ENCODE results near the gene GATA6. TPM values are rescaled to one million over a fixed set of nuclear protein-coding genes. Genes with fewer than 3 reads are reported as not detected.

Gene GATA6
- not detected in 2 replicates for total RNA-seq (2014; rRNA removed; shearing (Covaris generic); ENCODE audit: low replicate concordance)

DNA sequence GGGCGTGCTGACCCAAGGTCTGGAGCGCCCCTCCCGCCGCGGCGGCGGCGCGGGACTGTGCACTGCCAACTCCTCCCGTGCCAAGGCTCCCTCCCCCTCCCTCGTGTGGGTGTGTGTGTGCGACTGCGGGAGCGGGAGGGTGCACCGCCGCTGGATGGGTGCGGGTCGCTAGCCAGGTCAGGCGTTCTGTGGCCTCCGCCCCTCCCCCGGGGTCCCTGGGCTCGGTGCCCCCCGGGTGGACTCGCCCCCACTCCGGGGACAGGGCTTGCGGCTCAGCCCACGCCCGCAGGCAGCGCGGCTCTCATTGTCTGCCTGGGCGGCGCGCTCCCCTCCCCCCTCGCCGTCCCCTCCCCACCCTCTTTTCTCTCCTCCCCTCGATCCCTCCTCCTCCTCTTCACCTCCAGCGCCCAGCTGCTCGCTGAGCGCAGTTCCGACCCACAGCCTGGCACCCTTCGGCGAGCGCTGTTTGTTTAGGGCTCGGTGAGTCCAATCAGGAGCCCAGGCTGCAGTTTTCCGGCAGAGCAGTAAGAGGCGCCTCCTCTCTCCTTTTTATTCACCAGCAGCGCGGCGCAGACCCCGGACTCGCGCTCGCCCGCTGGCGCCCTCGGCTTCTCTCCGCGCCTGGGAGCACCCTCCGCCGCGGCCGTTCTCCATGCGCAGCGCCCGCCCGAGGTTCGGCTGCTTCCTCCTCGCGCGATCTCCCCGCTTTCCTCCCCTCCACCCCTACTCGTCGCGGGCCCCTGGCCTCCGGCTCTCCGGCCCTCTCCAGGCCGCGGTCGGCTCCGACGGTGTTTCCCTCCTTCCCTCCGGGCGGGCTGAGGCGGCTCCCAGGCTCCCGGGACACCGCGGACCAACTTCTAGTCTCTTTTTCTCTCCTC, at the start of gene GATA6:
TSS of gene GATA6 (plus strand) at position 579 of the 878 bp plus-strand sequence. CDS start 1,556 bp downstream, outside the sequence.
- no peak within 1 kb of the TSS for H2AFZ ChIP-seq (ENCODE audit: low read length)
- no peaks in the 10 kb centered on the region for H3K36me3 ChIP-seq (ENCODE audit: insufficient read depth, low read length)
- no peak within 1 kb of the TSS for H3K4me3 ChIP-seq (ENCODE audit: low read length)
- H3K9me2 ChIP-seq (replicated peaks; ENCODE audit: insufficient read depth, low read length): no peaks in the 10 kb centered on the region
- H4K20me1 ChIP-seq (ENCODE audit: insufficient read depth, low read depth, low read length): no peaks in the 10 kb centered on the region
- no peaks in the 10 kb centered on the region for H3K79me2 ChIP-seq (ENCODE audit: low read length)
- DNase-seq: peak; percentile 44
- no peaks in the 10 kb centered on the region for H3K4me1 ChIP-seq (ENCODE audit: low read length)
- no peak within 1 kb of the TSS for H3K27ac ChIP-seq (ENCODE audit: low read length)
- no peaks in the 10 kb centered on the region for H3K27me3 ChIP-seq (ENCODE audit: low read length)
- no peaks in the 10 kb centered on the region for H3K9me3 ChIP-seq (ENCODE audit: low read length)
- H3K9ac ChIP-seq (ENCODE audit: low read length): no peak within 1 kb of the TSS
- H3K4me2 ChIP-seq (ENCODE audit: low read depth, low read length, poor library complexity, severe bottlenecking): no peak within 1 kb of the TSS

DNA sequence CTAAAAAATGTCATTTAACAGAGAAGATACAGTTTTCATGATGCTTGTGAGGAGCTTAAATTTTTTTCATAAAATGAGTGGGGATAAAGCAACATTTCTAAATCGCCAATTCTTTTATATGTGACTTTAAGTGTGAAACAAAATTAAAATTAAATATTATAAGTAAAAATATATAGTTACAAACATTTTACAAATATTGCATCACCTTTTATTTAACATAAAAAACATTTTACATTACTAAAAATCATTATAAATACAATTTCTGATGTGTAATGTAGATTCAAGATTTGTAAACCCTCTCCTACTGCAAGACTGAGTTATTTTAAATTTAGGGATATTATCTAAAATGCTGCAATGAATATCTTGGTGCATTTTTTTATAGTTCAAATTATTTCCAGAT, 44.4 kb upstream of the GATA6 start:
- Histone ChIP-seq H3K9me2 (replicated peaks; ENCODE audit: insufficient read depth, low read length) (no peaks in the 10 kb centered on the region), H4K20me1 (ENCODE audit: insufficient read depth, low read depth, low read length) (no peaks in the 10 kb centered on the region), H3K4me3 (ENCODE audit: low read length) (no peak overlapping the region), H3K27ac (ENCODE audit: low read length) (no peak overlapping the region), H3K4me2 (ENCODE audit: low read depth, low read length, poor library complexity, severe bottlenecking) (no peak overlapping the region), H3K36me3 (ENCODE audit: insufficient read depth, low read length) (no peaks in the 10 kb centered on the region), H3K9ac (ENCODE audit: low read length) (no peak overlapping the region), H2AFZ (ENCODE audit: low read length) (no peak overlapping the region), H3K4me1 (ENCODE audit: low read length) (no peaks in the 10 kb centered on the region), H3K27me3 (ENCODE audit: low read length) (no peaks in the 10 kb centered on the region), H3K9me3 (ENCODE audit: low read length) (no peaks in the 10 kb centered on the region), H3K79me2 (ENCODE audit: low read length) (no peaks in the 10 kb centered on the region)
- DNase-seq: no peak

DNA sequence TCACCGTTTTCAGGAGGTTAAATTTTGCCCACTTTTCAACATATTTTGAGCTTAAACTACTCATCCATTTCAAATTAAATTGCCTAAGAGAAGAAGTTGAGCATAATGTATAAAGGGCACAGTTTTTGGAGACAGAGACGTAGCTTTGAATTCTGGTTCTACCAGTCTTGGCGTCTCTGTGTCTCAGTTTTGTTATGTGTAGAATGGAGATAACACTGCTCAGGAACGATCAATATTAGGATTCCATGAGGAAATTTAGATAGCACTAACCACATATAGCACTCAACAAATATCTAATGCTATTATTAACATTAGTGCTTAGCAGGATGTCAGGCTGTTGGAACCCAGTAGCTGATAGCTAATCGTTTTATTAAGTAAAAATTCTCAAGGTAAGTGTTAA, 40.4 kb upstream of the GATA6 start:
- Histone ChIP-seq H3K27me3 (ENCODE audit: low read length) (no peaks in the 10 kb centered on the region), H3K36me3 (ENCODE audit: insufficient read depth, low read length) (no peaks in the 10 kb centered on the region), H2AFZ (ENCODE audit: low read length) (no peak overlapping the region), H3K4me1 (ENCODE audit: low read length) (no peaks in the 10 kb centered on the region), H4K20me1 (ENCODE audit: insufficient read depth, low read depth, low read length) (no peaks in the 10 kb centered on the region), H3K9me2 (replicated peaks; ENCODE audit: insufficient read depth, low read length) (no peaks in the 10 kb centered on the region), H3K9me3 (ENCODE audit: low read length) (no peaks in the 10 kb centered on the region), H3K9ac (ENCODE audit: low read length) (no peak overlapping the region), H3K4me3 (ENCODE audit: low read length) (no peak overlapping the region), H3K4me2 (ENCODE audit: low read depth, low read length, poor library complexity, severe bottlenecking) (no peak overlapping the region), H3K79me2 (ENCODE audit: low read length) (no peaks in the 10 kb centered on the region), H3K27ac (ENCODE audit: low read length) (no peak overlapping the region)
- DNase-seq: no peak

DNA sequence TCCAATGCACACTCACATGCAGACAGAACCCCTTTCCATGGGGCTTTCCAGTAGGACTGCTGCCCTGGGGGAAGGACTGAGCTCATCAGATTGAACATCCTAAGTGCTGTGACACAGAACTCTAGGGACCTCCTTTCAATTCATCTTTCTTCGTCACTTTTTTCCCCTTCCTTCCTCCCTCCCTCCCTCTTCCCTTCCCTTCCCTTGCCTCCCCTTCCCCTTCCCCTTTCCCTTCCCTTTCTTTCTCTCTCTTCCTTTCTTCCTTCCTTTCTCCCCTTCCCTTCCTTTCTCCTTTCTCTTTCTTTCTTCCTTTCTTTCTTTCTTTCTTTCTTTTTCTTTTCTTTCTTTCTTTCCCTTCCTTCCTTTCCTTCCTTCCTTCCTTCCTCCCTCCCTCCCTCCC, 39.6 kb upstream of the GATA6 start:
- Histone ChIP-seq H3K27me3 (ENCODE audit: low read length) (no peaks in the 10 kb centered on the region), H2AFZ (ENCODE audit: low read length) (no peak overlapping the region), H3K79me2 (ENCODE audit: low read length) (no peaks in the 10 kb centered on the region), H3K9ac (ENCODE audit: low read length) (no peak overlapping the region), H4K20me1 (ENCODE audit: insufficient read depth, low read depth, low read length) (no peaks in the 10 kb centered on the region), H3K9me3 (ENCODE audit: low read length) (no peaks in the 10 kb centered on the region), H3K36me3 (ENCODE audit: insufficient read depth, low read length) (no peaks in the 10 kb centered on the region), H3K9me2 (replicated peaks; ENCODE audit: insufficient read depth, low read length) (no peaks in the 10 kb centered on the region), H3K27ac (ENCODE audit: low read length) (no peak overlapping the region), H3K4me1 (ENCODE audit: low read length) (no peaks in the 10 kb centered on the region), H3K4me2 (ENCODE audit: low read depth, low read length, poor library complexity, severe bottlenecking) (no peak overlapping the region), H3K4me3 (ENCODE audit: low read length) (no peak overlapping the region)
- DNase-seq: no peak

DNA sequence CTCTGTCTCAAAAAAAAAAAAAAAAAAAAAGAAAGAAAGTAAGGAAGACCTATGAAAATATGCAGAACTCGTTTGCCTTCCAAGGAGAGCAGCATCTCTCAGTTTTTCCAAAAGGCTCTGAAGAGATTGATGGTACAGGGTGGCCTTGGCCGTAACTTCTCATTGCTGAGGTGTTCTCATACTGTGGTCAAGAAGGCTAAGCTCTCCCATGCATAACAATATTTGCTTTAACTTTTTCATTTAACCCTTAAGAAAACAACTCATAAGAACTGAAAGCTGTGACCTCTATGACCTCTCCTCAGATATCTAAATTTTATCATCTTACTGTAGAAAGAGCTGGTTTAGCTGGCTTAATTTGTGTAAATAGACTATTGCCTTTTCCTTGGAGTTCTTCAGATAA, 37.1 kb upstream of the GATA6 start:
- H3K9ac ChIP-seq (ENCODE audit: low read length): no peak overlapping the region
- H3K36me3 ChIP-seq (ENCODE audit: insufficient read depth, low read length): no peaks in the 10 kb centered on the region
- no peaks in the 10 kb centered on the region for H3K9me3 ChIP-seq (ENCODE audit: low read length)
- no peaks in the 10 kb centered on the region for H3K27me3 ChIP-seq (ENCODE audit: low read length)
- H3K9me2 ChIP-seq (replicated peaks; ENCODE audit: insufficient read depth, low read length): no peaks in the 10 kb centered on the region
- no peaks in the 10 kb centered on the region for H4K20me1 ChIP-seq (ENCODE audit: insufficient read depth, low read depth, low read length)
- no peaks in the 10 kb centered on the region for H3K4me1 ChIP-seq (ENCODE audit: low read length)
- no peak for DNase-seq
- no peak overlapping the region for H3K4me3 ChIP-seq (ENCODE audit: low read length)
- H2AFZ ChIP-seq (ENCODE audit: low read length): no peak overlapping the region
- no peak overlapping the region for H3K27ac ChIP-seq (ENCODE audit: low read length)
- no peak overlapping the region for H3K4me2 ChIP-seq (ENCODE audit: low read depth, low read length, poor library complexity, severe bottlenecking)
- H3K79me2 ChIP-seq (ENCODE audit: low read length): no peaks in the 10 kb centered on the region

DNA sequence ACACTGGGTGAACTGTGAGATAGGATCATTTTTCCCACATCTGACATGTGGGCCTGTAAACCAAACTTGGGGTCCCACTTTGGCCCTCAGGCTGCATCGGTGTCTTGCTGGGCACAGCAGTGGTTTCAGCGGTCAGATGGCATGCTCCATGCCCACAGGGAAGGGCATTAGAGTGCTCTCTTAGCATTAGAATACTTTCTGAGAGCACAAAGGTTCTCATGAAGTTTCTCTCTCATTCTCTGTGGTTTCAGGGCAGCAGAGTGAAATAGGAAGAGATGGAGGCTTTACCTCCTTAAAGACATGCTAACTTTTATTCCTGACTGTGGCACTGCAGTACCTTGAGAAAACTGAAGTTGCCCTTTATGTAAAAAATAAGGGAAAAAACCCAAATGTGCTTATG, 36.6 kb upstream of the GATA6 start:
- Histone ChIP-seq H3K4me3 (ENCODE audit: low read length) (no peak overlapping the region), H3K9me2 (replicated peaks; ENCODE audit: insufficient read depth, low read length) (no peaks in the 10 kb centered on the region), H3K27ac (ENCODE audit: low read length) (no peak overlapping the region), H3K9me3 (ENCODE audit: low read length) (no peaks in the 10 kb centered on the region), H3K4me1 (ENCODE audit: low read length) (no peaks in the 10 kb centered on the region), H3K4me2 (ENCODE audit: low read depth, low read length, poor library complexity, severe bottlenecking) (no peak overlapping the region), H3K27me3 (ENCODE audit: low read length) (no peaks in the 10 kb centered on the region), H3K9ac (ENCODE audit: low read length) (no peak overlapping the region), H3K79me2 (ENCODE audit: low read length) (no peaks in the 10 kb centered on the region), H4K20me1 (ENCODE audit: insufficient read depth, low read depth, low read length) (no peaks in the 10 kb centered on the region), H2AFZ (ENCODE audit: low read length) (no peak overlapping the region), H3K36me3 (ENCODE audit: insufficient read depth, low read length) (no peaks in the 10 kb centered on the region)
- no peak for DNase-seq

DNA sequence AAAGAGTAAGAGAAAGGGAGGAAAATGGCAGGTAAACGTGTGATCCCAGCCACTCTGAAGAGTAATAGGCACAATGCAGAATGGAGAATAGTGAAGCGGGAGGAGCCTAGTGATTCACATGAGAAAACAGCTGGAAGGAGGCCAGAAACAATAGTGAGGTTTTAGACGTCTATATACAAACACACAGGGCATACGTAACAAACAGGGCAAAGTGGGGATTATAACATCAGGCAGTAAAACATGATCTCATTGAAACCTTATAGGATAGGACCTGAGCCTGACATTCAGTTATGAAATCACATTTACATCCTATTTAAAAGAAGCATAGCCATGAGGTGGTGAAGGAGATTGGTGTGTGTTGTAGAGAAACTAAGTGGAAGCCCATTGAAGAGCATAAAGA, 33.0 kb upstream of the GATA6 start:
- H2AFZ ChIP-seq (ENCODE audit: low read length): no peak overlapping the region
- no peaks in the 10 kb centered on the region for H3K36me3 ChIP-seq (ENCODE audit: insufficient read depth, low read length)
- H4K20me1 ChIP-seq (ENCODE audit: insufficient read depth, low read depth, low read length): no peaks in the 10 kb centered on the region
- H3K27me3 ChIP-seq (ENCODE audit: low read length): no peaks in the 10 kb centered on the region
- no peaks in the 10 kb centered on the region for H3K79me2 ChIP-seq (ENCODE audit: low read length)
- H3K9me3 ChIP-seq (ENCODE audit: low read length): no peaks in the 10 kb centered on the region
- H3K4me1 ChIP-seq (ENCODE audit: low read length): no peaks in the 10 kb centered on the region
- no peak overlapping the region for H3K9ac ChIP-seq (ENCODE audit: low read length)
- no peak overlapping the region for H3K4me2 ChIP-seq (ENCODE audit: low read depth, low read length, poor library complexity, severe bottlenecking)
- DNase-seq: no peak
- no peak overlapping the region for H3K4me3 ChIP-seq (ENCODE audit: low read length)
- H3K27ac ChIP-seq (ENCODE audit: low read length): no peak overlapping the region
- H3K9me2 ChIP-seq (replicated peaks; ENCODE audit: insufficient read depth, low read length): no peaks in the 10 kb centered on the region

DNA sequence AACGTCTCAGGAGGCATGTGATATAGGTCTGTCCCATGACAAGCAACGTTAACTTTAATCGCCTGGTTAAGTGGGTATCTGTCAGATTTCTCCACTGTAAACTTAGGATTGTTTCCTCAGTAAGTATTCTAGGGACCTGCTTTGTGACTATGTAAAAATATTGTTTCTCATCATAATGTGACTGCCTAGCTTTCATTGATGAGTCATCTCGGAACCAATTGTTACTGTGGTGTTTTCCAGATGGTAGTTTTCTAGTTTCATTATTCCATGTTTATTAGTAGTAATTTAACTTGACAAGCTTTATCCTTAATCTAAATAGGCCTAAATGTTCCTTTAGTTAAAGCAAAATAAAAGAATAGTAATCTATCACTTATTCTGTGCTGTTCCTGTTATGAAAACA, 28.2 kb upstream of the GATA6 start:
- H4K20me1 ChIP-seq (ENCODE audit: insufficient read depth, low read depth, low read length): no peaks in the 10 kb centered on the region
- H3K9me3 ChIP-seq (ENCODE audit: low read length): no peaks in the 10 kb centered on the region
- H3K79me2 ChIP-seq (ENCODE audit: low read length): no peaks in the 10 kb centered on the region
- no peak overlapping the region for H2AFZ ChIP-seq (ENCODE audit: low read length)
- no peaks in the 10 kb centered on the region for H3K9me2 ChIP-seq (replicated peaks; ENCODE audit: insufficient read depth, low read length)
- H3K4me2 ChIP-seq (ENCODE audit: low read depth, low read length, poor library complexity, severe bottlenecking): no peak overlapping the region
- H3K27me3 ChIP-seq (ENCODE audit: low read length): no peaks in the 10 kb centered on the region
- H3K4me3 ChIP-seq (ENCODE audit: low read length): no peak overlapping the region
- no peak overlapping the region for H3K9ac ChIP-seq (ENCODE audit: low read length)
- no peak overlapping the region for H3K27ac ChIP-seq (ENCODE audit: low read length)
- no peaks in the 10 kb centered on the region for H3K36me3 ChIP-seq (ENCODE audit: insufficient read depth, low read length)
- no peaks in the 10 kb centered on the region for H3K4me1 ChIP-seq (ENCODE audit: low read length)
- DNase-seq: no peak
